ENCODE data around the gene RAD9A.

The RAD9A gene

DNA sequence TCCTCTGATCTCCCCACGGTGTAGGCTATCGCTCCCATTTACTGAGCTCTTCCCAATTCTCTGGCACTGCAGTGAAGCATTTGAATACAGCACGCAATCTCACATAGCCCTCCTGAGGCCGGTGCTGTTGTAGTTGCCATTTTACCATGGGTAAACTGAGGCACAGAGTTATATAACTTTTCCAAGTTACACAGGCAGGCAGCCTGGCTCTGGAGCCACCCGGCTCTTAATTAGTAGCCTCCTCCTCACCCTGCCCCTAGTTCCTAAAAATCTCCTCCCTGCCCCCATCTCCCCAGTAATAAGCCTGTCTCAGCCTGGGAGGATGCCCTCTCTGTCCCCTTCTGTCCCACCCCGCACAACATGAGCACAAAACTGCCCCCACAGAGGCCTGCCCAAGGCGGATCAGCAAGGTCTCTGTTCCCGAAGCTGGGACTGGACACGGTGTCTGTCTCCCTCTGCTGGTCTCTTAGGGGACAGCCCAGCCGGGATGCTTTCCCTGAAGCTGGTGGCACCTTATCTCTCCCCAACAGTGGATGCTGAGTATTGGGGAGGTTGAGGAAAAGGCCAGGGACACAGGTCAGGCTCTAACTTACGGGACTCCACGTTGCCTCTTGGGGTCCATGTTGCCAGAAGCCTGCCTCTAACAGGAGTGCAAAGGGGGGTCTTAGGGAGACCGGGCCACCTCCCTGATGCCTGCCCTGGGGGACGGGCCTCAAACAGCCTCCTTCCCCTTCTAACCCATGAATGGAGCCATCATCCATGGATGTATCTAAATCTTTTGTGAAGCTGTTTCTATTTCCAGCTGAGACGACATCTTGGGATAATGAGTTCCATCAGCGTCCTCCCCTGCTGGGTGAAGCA is 9.3 kb upstream of the RAD9A start:
- no peak overlapping the region for H3K27ac ChIP-seq (ENCODE audit: extremely low read depth, low read depth, low read length)
- TF ChIP-seq ZNF2 (tag by site-specific recombination; IDR thresholded peaks at IDR 0.05), result 0 out of 2 replicates have a peak, but pooled peaks have one; percentile 47
- TF ChIP-seq, protein P1, sequence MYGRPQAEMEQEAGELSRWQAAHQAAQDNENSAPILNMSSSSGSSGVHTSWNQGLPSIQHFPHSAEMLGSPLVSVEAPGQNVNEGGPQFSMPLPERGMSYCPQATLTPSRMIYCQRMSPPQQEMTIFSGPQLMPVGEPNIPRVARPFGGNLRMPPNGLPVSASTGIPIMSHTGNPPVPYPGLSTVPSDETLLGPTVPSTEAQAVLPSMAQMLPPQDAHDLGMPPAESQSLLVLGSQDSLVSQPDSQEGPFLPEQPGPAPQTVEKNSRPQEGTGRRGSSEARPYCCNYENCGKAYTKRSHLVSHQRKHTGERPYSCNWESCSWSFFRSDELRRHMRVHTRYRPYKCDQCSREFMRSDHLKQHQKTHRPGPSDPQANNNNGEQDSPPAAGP (tag by site-specific recombination; IDR thresholded peaks at IDR 0.05), result peak; percentile 35; the same call in 1 of the 2 replicates
- TF ChIP-seq, protein P2, sequence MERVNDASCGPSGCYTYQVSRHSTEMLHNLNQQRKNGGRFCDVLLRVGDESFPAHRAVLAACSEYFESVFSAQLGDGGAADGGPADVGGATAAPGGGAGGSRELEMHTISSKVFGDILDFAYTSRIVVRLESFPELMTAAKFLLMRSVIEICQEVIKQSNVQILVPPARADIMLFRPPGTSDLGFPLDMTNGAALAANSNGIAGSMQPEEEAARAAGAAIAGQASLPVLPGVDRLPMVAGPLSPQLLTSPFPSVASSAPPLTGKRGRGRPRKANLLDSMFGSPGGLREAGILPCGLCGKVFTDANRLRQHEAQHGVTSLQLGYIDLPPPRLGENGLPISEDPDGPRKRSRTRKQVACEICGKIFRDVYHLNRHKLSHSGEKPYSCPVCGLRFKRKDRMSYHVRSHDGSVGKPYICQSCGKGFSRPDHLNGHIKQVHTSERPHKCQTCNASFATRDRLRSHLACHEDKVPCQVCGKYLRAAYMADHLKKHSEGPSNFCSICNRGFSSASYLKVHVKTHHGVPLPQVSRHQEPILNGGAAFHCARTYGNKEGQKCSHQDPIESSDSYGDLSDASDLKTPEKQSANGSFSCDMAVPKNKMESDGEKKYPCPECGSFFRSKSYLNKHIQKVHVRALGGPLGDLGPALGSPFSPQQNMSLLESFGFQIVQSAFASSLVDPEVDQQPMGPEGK (tag by site-specific recombination; IDR thresholded peaks at IDR 0.05), result peak; percentile 42; the same call in 1 of the 2 replicates
- TF ChIP-seq ZNF654 (tag by site-specific recombination; IDR thresholded peaks at IDR 0.05; ENCODE audit: low read depth), result peak; percentile 91
- TF ChIP-seq ZNF768 (tag by site-specific recombination; IDR thresholded peaks at IDR 0.05), result peak; percentile 100
- no peak for TF ChIP-seq ZNF223 (tag by site-specific recombination; IDR thresholded peaks at IDR 0.05)
- TF ChIP-seq ZNF660 (tag by site-specific recombination; IDR thresholded peaks at IDR 0.05), result 0 out of 2 replicates have a peak, but pooled peaks have one; percentile 31
- TF ChIP-seq, protein P3, sequence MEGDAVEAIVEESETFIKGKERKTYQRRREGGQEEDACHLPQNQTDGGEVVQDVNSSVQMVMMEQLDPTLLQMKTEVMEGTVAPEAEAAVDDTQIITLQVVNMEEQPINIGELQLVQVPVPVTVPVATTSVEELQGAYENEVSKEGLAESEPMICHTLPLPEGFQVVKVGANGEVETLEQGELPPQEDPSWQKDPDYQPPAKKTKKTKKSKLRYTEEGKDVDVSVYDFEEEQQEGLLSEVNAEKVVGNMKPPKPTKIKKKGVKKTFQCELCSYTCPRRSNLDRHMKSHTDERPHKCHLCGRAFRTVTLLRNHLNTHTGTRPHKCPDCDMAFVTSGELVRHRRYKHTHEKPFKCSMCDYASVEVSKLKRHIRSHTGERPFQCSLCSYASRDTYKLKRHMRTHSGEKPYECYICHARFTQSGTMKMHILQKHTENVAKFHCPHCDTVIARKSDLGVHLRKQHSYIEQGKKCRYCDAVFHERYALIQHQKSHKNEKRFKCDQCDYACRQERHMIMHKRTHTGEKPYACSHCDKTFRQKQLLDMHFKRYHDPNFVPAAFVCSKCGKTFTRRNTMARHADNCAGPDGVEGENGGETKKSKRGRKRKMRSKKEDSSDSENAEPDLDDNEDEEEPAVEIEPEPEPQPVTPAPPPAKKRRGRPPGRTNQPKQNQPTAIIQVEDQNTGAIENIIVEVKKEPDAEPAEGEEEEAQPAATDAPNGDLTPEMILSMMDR (tag by site-specific recombination; IDR thresholded peaks at IDR 0.05), result peak; percentile 92
- peak; percentile 39; the same call in 1 of the 2 replicates for TF ChIP-seq ZSCAN30 (tag by site-specific recombination; IDR thresholded peaks at IDR 0.05)
- 0 out of 2 replicates have a peak, but pooled peaks have one; percentile 42 for TF ChIP-seq SP7 (tag by site-specific recombination; IDR thresholded peaks at IDR 0.05)
- TF ChIP-seq, protein P4, sequence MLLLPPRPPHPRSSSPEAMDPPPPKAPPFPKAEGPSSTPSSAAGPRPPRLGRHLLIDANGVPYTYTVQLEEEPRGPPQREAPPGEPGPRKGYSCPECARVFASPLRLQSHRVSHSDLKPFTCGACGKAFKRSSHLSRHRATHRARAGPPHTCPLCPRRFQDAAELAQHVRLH (tag by site-specific recombination; IDR thresholded peaks at IDR 0.05), result no peak
- POLR2A ChIA-PET, result interaction anchor here (0.6 to 3.2 kb wide), 7 partner anchors 8 to 73 kb away, joined by 3 to 15 read pairs (median 4); partner anchors contain the start of genes CABP4, POLD4 and RAD9A
- H3K4me3 ChIP-seq (ENCODE audit: low read depth, low read length), result no peak overlapping the region
- no peaks in the 10 kb centered on the region for H3K4me1 ChIP-seq (ENCODE audit: control insufficient read depth, insufficient read depth, low read length)
- CTCF ChIA-PET, result interaction anchor here (0.5 to 25.6 kb wide), 36 partner anchors 9 to 1695 kb away, joined by 3 to 898 read pairs (median 4); partner anchors contain the start of genes CLCF1, GRK2, POLD4 and PPP1CA
- no peaks in the 10 kb centered on the region for H3K36me3 ChIP-seq (ENCODE audit: control insufficient read depth in 2 of 2, insufficient read depth in 1 of 2, low read length in 2 of 2)
- H3K9me3 ChIP-seq (ENCODE audit: control insufficient read depth, insufficient read depth, low read depth, low read length), result no peaks in the 10 kb centered on the region

DNA sequence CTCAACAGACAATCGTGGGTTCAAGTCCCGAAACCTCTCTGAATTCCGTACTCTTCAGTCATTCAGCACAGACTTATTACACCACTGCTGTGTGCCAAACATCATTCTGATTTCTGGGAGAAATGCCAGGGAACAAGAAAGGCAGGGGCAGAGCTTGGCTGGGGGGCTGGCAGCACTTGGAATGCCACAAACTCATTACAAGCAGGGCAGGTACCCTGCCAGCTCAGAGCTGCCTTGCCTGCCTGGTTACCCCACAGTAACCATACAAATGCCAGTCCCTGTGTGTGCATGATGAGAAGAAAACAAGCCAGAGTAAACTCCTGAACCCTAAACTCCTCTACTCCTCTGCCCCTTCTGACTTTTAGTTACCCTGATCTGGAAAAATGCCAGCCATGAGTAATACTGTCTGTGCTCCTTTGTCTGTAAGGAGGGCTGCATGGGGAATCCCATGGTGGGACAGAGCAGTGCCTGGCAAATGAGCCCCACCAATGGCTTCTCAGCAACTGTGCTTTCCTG is 6.9 kb upstream of the RAD9A start:
- no peaks in the 10 kb centered on the region for H3K9me3 ChIP-seq (ENCODE audit: control insufficient read depth, insufficient read depth, low read depth, low read length)
- CTCF ChIA-PET, result interaction anchor here (0.7 to 25.6 kb wide), 6 partner anchors 17 to 134 kb away, joined by 3 to 898 read pairs (median 5); partner anchors contain the start of genes CLCF1, POLD4 and PPP1CA
- H3K27ac ChIP-seq (ENCODE audit: extremely low read depth, low read depth, low read length), result no peak overlapping the region
- POLR2A ChIA-PET, result interaction anchor here (1.8 kb wide), 1 partner anchor 16 kb away, joined by 5 read pairs; the partner anchor contains the start of gene PPP1CA
- no peak overlapping the region for H3K4me3 ChIP-seq (ENCODE audit: low read depth, low read length)
- no peaks in the 10 kb centered on the region for H3K4me1 ChIP-seq (ENCODE audit: control insufficient read depth, insufficient read depth, low read length)
- no peak for TF ChIP-seq ZNF391 (tag by site-specific recombination; IDR thresholded peaks at IDR 0.05; ENCODE audit: borderline replicate concordance, low read depth)
- TF ChIP-seq ZNF776 (tag by site-specific recombination; IDR thresholded peaks at IDR 0.05; ENCODE audit: borderline replicate concordance), result no peak
- TF ChIP-seq OVOL3 (tag by site-specific recombination; IDR thresholded peaks at IDR 0.05), result no peak
- TF ChIP-seq KLF1 (tag by site-specific recombination; IDR thresholded peaks at IDR 0.05), result no peak
- TF ChIP-seq, protein P5, sequence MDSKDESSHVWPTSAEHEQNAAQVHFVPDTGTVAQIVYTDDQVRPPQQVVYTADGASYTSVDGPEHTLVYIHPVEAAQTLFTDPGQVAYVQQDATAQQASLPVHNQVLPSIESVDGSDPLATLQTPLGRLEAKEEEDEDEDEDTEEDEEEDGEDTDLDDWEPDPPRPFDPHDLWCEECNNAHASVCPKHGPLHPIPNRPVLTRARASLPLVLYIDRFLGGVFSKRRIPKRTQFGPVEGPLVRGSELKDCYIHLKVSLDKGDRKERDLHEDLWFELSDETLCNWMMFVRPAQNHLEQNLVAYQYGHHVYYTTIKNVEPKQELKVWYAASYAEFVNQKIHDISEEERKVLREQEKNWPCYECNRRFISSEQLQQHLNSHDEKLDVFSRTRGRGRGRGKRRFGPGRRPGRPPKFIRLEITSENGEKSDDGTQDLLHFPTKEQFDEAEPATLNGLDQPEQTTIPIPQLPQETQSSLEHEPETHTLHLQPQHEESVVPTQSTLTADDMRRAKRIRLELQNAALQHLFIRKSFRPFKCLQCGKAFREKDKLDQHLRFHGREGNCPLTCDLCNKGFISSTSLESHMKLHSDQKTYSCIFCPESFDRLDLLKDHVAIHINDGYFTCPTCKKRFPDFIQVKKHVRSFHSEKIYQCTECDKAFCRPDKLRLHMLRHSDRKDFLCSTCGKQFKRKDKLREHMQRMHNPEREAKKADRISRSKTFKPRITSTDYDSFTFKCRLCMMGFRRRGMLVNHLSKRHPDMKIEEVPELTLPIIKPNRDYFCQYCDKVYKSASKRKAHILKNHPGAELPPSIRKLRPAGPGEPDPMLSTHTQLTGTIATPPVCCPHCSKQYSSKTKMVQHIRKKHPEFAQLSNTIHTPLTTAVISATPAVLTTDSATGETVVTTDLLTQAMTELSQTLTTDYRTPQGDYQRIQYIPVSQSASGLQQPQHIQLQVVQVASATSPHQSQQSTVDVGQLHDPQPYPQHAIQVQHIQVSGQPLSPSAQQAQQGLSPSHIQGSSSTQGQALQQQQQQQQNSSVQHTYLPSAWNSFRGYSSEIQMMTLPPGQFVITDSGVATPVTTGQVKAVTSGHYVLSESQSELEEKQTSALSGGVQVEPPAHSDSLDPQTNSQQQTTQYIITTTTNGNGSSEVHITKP (tag by site-specific recombination; IDR thresholded peaks at IDR 0.05), result 0 out of 2 replicates have a peak, but pooled peaks have one; percentile 29
- 0 out of 2 replicates have a peak, but pooled peaks have one; percentile 29 for TF ChIP-seq ZBTB48 (tag by site-specific recombination; IDR thresholded peaks at IDR 0.05)
- no peaks in the 10 kb centered on the region for H3K36me3 ChIP-seq (ENCODE audit: control insufficient read depth in 2 of 2, insufficient read depth in 1 of 2, low read length in 2 of 2)

All from HEK293 (cell line).